Keratinocyte (primary cell): ENCODE data around the gene CD180. TPM values are rescaled to one million over a fixed set of nuclear protein-coding genes. Genes with fewer than 3 reads are reported as not detected.

Source experiments
- DNase-seq: peaks from one replicate; pipeline ENCODE4 v3.0.0-alpha.2; 2011; ENCODE audit warnings: low read depth, missing footprints, low spot score
- FAIRE-seq: peaks from 2 replicates; lab custom pipeline; 2011; peaks lifted over from hg19 to GRCh38; lab: Jason Lieb, UNC
- H2AFZ ChIP-seq: 2 replicates; pipeline ENCODE4 v1.6.0; 2012; ENCODE audit warnings: low read length, control low read depth, inconsistent platforms; ENCODE audit not compliant: control insufficient read depth
- H3K27ac ChIP-seq: 2 replicates; pipeline ENCODE4 v1.5.1; 2011; ENCODE audit warnings: low read length; ENCODE audit not compliant: control insufficient read depth, insufficient read depth
- H3K27me3 ChIP-seq: 3 replicates; pipeline ENCODE4 v1.6.0; 2011; ENCODE audit warnings: low read length; ENCODE audit not compliant: control insufficient read depth, insufficient read depth; ENCODE audit errors: extremely low read depth
- H3K36me3 ChIP-seq, 2 experiments: 2 replicates in 1 of 2; 3 replicates in 1 of 2; pipeline ENCODE4 v1.5.1; 2011; ENCODE audit warnings: low read length in 2 of 2, mild to moderate bottlenecking in 1 of 2; ENCODE audit not compliant: control insufficient read depth in 2 of 2, insufficient read depth in 2 of 2; ENCODE audit errors: extremely low read depth in 1 of 2
- H3K4me1 ChIP-seq: 3 replicates; pipeline ENCODE4 v1.5.1; 2011; ENCODE audit warnings: low read length; ENCODE audit not compliant: control insufficient read depth, insufficient read depth; ENCODE audit errors: extremely low read depth
- H3K4me2 ChIP-seq: 3 replicates; pipeline ENCODE4 v1.6.0; 2011; ENCODE audit warnings: low read depth, low read length; ENCODE audit not compliant: control insufficient read depth, insufficient read depth; ENCODE audit errors: extremely low read depth
- H3K4me3 ChIP-seq, 3 experiments: fragments of 200-600 bp in 1 of 3; sonication (generic) in 1 of 3; 2 replicates in 2 of 3; 3 replicates in 1 of 3; pipeline ENCODE4 v1.5.1; 2011 to 2016; ENCODE audit warnings: low read length in 3 of 3, mild to moderate bottlenecking in 3 of 3, control low read depth in 2 of 3, inconsistent platforms in 1 of 3, low read depth in 1 of 3, mixed read lengths in 1 of 3, mixed run types in 1 of 3, moderate library complexity in 1 of 3; ENCODE audit not compliant: control insufficient read depth in 2 of 3, insufficient read depth in 2 of 3; ENCODE audit errors: extremely low read depth in 1 of 3
- H3K79me2 ChIP-seq: 2 replicates; pipeline ENCODE4 v1.6.0; 2012; ENCODE audit warnings: low read length; ENCODE audit not compliant: control insufficient read depth, insufficient read depth
- H3K9ac ChIP-seq: 3 replicates; pipeline ENCODE4 v1.6.0; 2011; ENCODE audit warnings: low read length; ENCODE audit not compliant: control insufficient read depth, insufficient read depth; ENCODE audit errors: extremely low read depth
- H3K9me1 ChIP-seq: 3 replicates; pipeline ENCODE4 v1.6.0; 2011; ENCODE audit warnings: low read length; ENCODE audit not compliant: control insufficient read depth, insufficient read depth; ENCODE audit errors: extremely low read depth
- H3K9me3 ChIP-seq: 2 replicates; pipeline ENCODE4 v1.5.1; 2012; ENCODE audit warnings: low read depth, low read length; ENCODE audit not compliant: control insufficient read depth
- H4K20me1 ChIP-seq: 3 replicates; pipeline ENCODE4 v1.6.0; 2011; ENCODE audit warnings: low read length; ENCODE audit not compliant: control insufficient read depth, insufficient read depth; ENCODE audit errors: extremely low read depth
- EZH2 ChIP-seq: IDR thresholded peaks from one replicate; pipeline ENCODE4 v1.6.1; 2012; ENCODE audit warnings: inconsistent platforms, mild to moderate bottlenecking, low read length, moderate library complexity
- dilution Hi-C: fragments of 300-500 bp; cut with MboI; formaldehyde crosslinking; loops from one replicate; pipeline ENCODE4 v1.7.0; 2020; ENCODE audit warnings: low sequenced_read_pairs; ENCODE audit not compliant: extremely low pct_ligation_motif_present
- polyA plus RNA-seq, 5 experiments: library from polyadenylated mRNA; depleted of rRNA in 3 of 5; stranded (reverse) in 3 of 5; stranded (forward) in 1 of 5; unstranded in 1 of 5; fragments of >200 nt; gene quantifications; 1 replicate in 1 of 5; 2 replicates in 3 of 5; 3 replicates in 1 of 5; pipeline versions ENCODE4 v1.2.1 to v1.2.3, GENCODE V29; 2011 to 2012; ENCODE audit warnings: missing spikeins in 2 of 5, low read depth in 1 of 5, low replicate concordance in 1 of 5
- TF ChIP-seq, protein P1 (sequence below), 3 experiments: IDR thresholded peaks in 1 of 3; conservative IDR thresholded peaks in 1 of 3; optimal IDR thresholded peaks in 1 of 3; 2 replicates in 2 of 3; 3 replicates in 1 of 3; pipeline versions ENCODE3 to v1.5.1; 2011; ENCODE audit warnings: low read length in 3 of 3, mild to moderate bottlenecking in 3 of 3, moderate library complexity in 2 of 3, control low read depth in 1 of 3, inconsistent platforms in 1 of 3; ENCODE audit not compliant: insufficient read depth in 2 of 3; ENCODE audit errors: extremely low read depth in 1 of 3

CD180 gene
- polyA plus RNA-seq, 1 donor (not counting 4 experiments of a cell fraction or from before 2014, with no cell fraction given): not detected

DNA sequence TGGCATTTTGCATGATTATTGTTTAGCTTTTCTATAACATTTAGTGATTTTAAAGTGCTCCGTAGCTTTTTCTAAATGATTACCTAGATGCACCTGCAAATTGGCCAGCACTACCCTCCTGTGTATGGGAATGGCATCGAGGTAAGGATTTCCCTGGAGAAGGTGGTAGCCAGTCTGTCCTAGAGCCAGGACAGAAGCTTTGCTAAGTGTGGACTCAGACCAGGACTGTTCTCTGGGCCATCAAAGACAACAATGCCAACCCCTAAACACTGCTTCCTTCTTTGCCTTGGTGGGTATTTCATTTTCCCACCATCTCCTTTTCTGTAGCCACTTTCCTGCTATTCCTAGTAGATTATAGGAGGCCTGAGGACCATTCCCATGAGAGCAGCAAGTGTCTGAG lies 53.0 kb downstream of the CD180 start:
- no peak overlapping the region for H2AFZ ChIP-seq

GRCh38 chr5:67142816-67143215 lies 53.8 kb downstream of the CD180 start:
- dilution Hi-C loops: no loop called here
- H2AFZ ChIP-seq: no peak overlapping the region
- H3K4me2 ChIP-seq: no peak overlapping the region
- H3K9ac ChIP-seq: no peak overlapping the region
- no peaks in the 10 kb centered on the region for H3K9me3 ChIP-seq
- no peaks in the 10 kb centered on the region for H3K79me2 ChIP-seq
- H3K4me3 ChIP-seq: no peak overlapping the region
- no peaks in the 10 kb centered on the region for H3K9me1 ChIP-seq
- DNase-seq (no peak), FAIRE-seq (no peak)
- no peaks in the 10 kb centered on the region for H3K4me1 ChIP-seq
- H3K27ac ChIP-seq: no peak overlapping the region
- no peaks in the 10 kb centered on the region for H4K20me1 ChIP-seq
- no peak for TF ChIP-seq EZH2
- TF ChIP-seq, protein P1, sequence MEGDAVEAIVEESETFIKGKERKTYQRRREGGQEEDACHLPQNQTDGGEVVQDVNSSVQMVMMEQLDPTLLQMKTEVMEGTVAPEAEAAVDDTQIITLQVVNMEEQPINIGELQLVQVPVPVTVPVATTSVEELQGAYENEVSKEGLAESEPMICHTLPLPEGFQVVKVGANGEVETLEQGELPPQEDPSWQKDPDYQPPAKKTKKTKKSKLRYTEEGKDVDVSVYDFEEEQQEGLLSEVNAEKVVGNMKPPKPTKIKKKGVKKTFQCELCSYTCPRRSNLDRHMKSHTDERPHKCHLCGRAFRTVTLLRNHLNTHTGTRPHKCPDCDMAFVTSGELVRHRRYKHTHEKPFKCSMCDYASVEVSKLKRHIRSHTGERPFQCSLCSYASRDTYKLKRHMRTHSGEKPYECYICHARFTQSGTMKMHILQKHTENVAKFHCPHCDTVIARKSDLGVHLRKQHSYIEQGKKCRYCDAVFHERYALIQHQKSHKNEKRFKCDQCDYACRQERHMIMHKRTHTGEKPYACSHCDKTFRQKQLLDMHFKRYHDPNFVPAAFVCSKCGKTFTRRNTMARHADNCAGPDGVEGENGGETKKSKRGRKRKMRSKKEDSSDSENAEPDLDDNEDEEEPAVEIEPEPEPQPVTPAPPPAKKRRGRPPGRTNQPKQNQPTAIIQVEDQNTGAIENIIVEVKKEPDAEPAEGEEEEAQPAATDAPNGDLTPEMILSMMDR (optimal IDR thresholded peaks at IDR 0.05 in 1 of 3, IDR thresholded peaks at IDR 0.05 in 1 of 3, conservative IDR thresholded peaks at IDR 0.05 in 1 of 3; ENCODE audit: extremely low read depth in 1 of 3, insufficient read depth in 2 of 3, low read length in 3 of 3): no peak
- H3K36me3 ChIP-seq: peaks cover 26 to 48% of the 10 kb centered on the region in 2 experiments
- no peaks in the 10 kb centered on the region for H3K27me3 ChIP-seq

More for the DNA sequence above, 53.0 kb downstream of the CD180 start:
- Histone ChIP-seq H4K20me1 (no peaks in the 10 kb centered on the region), H3K9me1 (no peaks in the 10 kb centered on the region), H3K36me3 (peaks cover 25 to 56% of the 10 kb centered on the region in 2 experiments), H3K79me2 (no peaks in the 10 kb centered on the region), H3K9ac (no peak overlapping the region), H3K27me3 (no peaks in the 10 kb centered on the region), H3K4me2 (no peak overlapping the region), H3K27ac (no peak overlapping the region), H3K4me1 (no peaks in the 10 kb centered on the region), H3K4me3 (no peak overlapping the region), H3K9me3 (no peaks in the 10 kb centered on the region)
- dilution Hi-C loops: no loop called here
- FAIRE-seq (no peak), DNase-seq (no peak)
- no peak for TF ChIP-seq EZH2
- TF ChIP-seq, protein P1 (optimal IDR thresholded peaks at IDR 0.05 in 1 of 3, IDR thresholded peaks at IDR 0.05 in 1 of 3, conservative IDR thresholded peaks at IDR 0.05 in 1 of 3; ENCODE audit: extremely low read depth in 1 of 3, insufficient read depth in 2 of 3, low read length in 3 of 3): no peak
